NCI-H2029 treated with DMSO at 0.1 percent for 48 hours (cell line): ENCODE data around the gene CHTF18.
A peak's percentile ranks its signal among the peaks of the same experiment; 100 is the strongest.

Experiments
- DNase-seq: peaks from one replicate; lab custom pipeline; 2025; lab: John Stamatoyannopoulos, UW

The CHTF18 gene

DNA sequence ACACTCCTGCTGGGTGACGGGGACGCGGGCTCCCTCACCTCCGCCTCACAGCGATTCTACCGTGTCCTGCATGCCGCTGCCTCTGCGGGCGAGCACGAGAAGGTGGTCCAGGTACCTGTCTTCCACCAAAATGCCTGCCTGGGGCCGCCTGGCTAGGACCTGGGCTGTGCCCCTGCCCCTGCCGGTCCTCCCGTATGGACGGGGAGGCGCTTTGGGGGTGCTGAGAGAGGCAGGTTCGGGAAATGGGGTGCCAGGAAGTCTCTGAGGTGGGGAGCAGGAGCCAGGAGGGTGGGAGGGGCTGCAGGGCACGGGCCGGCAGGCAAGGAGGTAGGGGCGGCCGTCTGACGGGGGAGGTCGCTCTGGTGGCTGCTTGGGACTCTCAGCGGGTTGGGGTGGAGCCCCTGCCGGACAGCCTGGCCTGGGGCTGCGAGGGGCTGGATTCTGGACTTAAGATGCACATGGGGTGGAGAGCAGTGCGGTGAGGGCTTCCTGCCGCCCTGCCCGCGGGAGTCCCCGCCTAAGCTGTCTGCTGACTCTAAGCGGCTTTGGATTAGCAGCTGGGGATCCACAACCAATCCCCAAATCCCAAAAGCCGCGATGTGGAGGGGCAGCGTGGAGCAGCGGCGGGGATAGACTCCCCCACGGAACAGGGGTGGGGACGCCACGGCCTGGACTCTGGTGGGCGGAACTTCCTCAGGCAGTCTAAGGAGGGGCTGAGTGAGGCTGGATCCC, 5.8 kb downstream of the CHTF18 start:
- DNase-seq: no peak

DNA sequence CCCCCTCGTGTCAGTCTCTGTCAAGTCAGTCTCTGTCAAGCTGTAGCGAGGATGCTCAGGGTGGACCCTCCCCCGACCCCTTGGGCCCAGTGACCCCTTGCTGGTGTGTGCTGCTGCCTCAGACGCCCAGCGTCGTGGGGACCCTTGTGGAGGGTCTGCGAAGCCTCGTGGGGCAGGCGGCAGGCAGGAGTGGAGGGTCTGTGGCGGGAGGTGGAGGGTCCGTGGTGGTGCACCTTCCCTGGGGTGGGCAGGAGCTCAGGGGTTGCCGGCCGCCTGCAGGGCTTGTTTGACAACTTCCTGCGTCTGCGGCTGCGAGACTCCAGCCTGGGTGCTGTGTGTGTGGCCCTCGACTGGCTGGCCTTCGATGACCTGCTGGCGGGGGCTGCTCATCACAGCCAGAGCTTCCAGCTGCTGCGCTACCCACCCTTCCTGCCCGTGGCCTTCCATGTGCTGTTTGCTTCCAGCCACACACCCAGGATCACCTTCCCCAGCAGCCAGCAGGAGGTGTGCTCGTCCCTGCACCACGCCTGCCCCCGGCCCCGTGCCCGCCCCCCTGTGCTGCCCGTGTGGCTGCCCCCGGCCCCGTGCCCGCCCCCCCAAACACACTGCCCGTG, 6.5 kb downstream of the CHTF18 start:
- no peak for DNase-seq

GRCh38 chr16:795580-796229, 7.3 kb downstream of the CHTF18 start:
- peak; percentile 15 for DNase-seq

- no peak for DNase-seq
These were observed 8.1 kb downstream of the CHTF18 start for GRCh38 chr16:796296-797119.

DNA sequence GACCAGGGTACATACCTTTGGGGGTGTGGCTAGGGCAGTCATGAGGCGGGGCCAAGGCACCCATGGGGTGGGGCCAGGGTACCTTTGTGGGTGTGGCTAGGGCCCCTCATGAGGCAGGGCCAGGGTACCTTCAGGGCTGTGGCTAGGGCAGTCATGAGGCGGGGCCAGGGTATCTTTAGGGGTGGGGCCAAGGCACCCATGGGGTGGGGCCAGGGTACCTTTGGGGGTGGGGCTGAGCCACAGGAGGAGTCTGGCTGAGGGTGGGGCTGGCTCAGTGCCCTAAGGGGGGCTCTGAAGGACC, 8.7 kb downstream of the CHTF18 start:
- no peak for DNase-seq

DNA sequence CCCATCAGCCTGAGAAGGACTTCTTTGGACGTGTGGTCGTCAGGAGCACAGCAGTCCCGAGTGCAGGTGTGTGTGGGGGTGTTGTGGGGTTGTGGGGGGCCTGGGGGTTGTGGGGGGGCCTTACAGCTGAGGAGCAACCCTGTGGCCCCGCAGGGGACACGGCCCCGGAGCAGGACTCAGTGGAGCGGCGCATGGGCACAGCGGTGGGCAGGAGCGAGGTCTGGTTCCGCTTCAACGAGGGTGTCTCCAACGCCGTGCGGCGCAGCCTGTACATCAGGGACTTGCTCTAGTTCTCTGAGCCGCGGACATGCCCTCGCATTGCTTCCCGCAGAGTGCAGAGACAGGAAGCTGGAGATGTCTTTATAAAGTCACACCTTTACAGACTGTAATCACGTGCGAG, 9.3 kb downstream of the CHTF18 start:
- no peak for DNase-seq

- no peak for DNase-seq
These were observed 10.2 kb downstream of the CHTF18 start for GRCh38 chr16:798666-799065.

DNA sequence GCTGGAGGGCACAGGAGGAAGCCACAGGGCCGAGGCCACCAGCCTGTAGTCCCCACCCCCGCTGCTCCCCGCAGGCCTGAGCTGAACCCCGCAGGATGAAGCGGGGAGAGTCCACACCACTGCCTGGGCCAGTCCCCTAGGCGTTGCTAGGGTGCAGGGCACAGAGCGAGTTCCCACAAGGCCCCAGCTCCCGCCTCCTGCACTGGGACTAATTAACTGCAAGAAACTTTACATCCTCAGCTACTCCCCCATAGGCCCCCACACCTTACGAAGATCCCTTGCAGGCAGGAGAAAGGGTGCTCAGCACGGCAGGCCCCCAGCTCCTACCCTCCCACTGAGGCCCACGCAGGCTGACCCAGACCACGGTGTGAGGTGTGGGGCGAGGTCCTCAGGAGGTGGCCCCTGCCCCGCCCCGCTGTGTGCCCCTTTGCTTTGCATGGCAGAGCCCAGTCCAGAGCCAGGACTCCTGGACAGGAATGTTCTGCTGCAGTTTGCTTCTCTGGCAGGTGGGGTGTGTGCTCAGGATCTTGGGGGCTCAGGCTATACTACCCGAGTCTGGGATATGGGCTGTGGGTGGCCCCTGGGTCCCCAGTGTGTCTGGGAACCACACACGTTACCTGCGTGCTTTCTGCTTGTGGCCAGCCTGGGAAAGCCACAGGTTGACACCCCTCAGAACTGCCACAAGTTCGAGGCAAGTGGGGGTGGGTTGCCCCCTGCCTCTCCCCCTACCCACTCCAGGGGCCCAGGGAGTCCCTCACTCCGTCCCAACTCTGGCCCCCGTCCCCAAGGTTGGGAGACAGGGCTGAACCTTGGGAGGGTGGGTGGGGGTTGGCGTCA, 10.9 kb downstream of the CHTF18 start:
- DNase-seq: no peak

DNA sequence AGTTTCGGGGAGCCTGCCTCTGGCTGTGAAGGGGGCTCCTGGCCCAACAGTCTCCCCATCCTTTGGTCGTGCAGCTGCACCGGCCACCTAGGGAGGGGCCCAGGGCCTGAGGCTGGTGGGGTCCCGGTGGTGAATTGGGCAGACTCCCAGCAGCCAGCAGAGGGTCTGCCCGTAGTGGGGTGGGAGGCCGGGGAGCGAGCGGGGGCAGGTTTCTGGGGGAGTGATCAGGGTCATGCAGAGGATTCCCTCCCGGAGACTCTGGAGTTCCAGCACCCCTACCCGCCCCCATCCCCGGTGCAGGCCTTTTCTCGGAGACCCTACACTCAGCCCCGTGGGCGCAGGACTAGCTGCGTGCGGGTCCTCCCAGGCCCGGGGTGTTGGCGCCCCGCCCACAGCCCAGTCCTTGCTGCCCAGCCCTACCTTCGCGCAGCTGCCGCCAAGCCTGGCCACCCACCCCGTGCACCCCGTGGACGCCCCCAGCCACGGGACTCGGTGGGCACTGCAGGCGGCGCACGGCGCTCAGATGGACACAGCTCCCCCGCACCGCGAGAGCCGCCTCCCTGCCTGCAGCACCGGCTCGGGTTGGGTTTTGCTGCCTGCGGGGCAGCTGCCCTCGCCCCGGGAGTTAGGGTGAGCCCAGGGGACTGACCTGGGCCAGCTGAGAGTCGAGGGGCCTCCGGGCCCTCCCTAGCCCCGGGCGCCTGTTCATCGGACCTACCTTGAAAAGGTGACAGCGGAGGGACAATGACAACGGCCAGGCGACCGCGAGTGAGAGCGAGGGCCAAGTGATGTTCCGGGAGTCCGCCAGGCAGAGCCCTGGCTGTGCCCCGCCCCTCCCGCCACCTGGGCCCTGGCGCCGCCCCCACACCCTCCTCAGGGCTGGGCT, 11.8 kb downstream of the CHTF18 start, which contains the start of gene GNG13:
Gene GNG13, minus strand, starts transcription at position 787 of the 886 bp plus-strand sequence. CDS start 1,657 bp downstream, outside the sequence.
- no peak for DNase-seq

- no peak for DNase-seq
These were observed 12.6 kb downstream of the CHTF18 start for GRCh38 chr16:800834-801511.

- no peak for DNase-seq
These were observed 13.4 kb downstream of the CHTF18 start for GRCh38 chr16:801584-802363.

DNA sequence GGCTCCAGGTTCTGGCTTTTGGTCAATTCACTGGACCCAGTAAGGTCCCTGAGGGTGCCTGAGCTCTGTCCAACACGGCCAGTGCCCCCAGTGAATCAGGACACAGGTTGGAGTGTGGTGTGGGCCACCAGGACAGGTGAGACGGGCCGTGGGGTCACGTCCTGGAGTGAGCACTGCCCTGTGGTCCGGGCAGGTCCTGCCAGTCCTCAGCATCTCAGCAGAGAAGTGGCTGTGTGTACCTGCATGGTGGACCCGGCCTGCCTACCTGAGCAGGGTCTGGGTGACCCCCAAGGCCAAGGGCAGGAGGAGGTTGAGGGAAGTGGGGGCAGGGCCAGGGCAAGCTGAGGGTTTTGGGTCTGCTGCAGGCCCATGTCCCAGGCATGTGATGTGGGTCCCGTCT, 14.0 kb downstream of the CHTF18 start:
- DNase-seq: no peak

GRCh38 chr16:802914-803753, 14.7 kb downstream of the CHTF18 start:
- DNase-seq: no peak

DNA sequence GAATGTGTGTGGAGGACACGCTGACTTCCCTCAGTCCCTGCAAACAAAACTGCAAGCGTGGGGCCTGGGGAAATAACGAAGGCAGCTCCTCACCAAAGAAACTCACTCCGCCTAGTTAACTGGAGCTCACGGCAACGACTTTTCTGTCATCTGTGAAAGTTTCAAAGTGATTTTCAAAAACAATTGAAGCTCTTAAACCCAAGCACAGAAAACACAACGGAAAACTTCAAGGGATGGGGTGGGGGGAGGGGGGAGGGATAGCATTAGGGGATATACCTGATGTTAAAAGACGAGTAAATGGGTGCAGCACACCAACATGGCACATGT, 15.3 kb downstream of the CHTF18 start:
- no peak for DNase-seq

DNA sequence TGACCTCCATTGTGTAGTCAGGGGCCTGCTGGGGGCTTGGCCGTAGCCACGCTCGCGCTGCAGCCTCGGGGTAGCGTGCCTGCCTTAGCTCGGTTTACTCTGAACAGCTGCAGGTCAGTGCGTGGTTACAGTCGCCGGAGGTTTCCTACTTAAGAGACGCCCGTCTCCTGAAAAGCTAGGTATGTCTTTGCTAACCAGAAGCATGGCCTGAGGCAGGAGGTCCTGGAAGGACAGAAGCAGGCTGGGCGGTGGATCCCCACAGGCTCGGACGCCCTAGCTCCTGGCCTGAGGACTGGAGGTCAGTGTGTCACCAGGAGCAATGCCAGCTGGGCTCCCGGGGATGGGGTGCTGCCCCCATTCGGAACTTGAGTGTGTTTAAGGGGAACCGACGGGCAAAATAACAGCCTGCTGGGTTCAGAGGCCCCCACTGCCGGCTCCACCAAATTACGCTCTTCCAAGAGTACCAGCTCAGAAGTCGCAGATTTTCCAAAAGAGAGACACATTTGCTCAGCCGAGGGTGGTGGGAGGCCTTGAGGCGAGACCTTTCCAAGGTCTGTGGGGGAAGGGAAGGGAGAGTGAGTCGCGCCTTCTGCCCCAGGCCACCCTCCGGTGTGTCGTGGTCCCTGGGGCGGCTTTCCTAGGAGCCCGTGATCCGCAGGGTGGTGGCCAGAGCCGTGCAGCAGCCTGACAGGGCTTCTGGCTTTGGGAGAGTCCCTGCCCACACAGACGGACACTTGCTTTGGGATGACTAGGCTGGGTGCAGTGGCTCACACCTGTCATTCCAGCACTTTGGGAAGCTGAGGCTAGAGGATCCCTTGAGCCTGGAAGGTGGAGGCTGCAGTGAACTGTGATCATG, 16.0 kb downstream of the CHTF18 start:
- no peak for DNase-seq

- no peak for DNase-seq
These were observed 17.1 kb downstream of the CHTF18 start for GRCh38 chr16:805474-805873.

GRCh38 chr16:807347-808084, 19.1 kb downstream of the CHTF18 start:
- DNase-seq: peak; percentile 73
